Measurements from ENCODE around the gene C5AR1. TPM values are rescaled to one million over a fixed set of nuclear protein-coding genes. Genes with fewer than 3 reads are reported as not detected.

C5AR1 gene
- total RNA-seq = not detected in 2 replicates

DNA sequence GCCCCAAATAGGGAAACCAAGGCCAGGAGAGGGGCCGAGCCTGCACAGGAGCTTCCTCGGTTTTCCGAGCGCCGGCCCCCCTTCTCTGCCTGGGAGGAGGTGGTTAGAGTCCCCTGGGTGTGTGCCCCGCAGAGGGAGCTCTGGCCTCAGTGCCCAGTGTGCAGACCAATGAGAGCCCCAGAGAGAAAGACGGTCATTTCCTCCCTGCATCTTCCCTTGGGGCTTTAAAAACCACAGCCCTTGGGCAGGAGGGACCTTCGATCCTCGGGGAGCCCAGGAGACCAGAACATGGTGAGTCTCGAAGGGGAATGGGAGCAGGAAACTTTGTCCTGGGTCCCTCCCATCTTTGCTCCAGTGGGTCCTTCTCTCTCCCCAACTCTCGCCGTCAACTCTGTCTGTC lies at the start of gene C5AR1:
TSS of gene C5AR1 (plus strand) at position 254 of the 400 bp plus-strand sequence. CDS start at position 289, 35 bp downstream.

DNA sequence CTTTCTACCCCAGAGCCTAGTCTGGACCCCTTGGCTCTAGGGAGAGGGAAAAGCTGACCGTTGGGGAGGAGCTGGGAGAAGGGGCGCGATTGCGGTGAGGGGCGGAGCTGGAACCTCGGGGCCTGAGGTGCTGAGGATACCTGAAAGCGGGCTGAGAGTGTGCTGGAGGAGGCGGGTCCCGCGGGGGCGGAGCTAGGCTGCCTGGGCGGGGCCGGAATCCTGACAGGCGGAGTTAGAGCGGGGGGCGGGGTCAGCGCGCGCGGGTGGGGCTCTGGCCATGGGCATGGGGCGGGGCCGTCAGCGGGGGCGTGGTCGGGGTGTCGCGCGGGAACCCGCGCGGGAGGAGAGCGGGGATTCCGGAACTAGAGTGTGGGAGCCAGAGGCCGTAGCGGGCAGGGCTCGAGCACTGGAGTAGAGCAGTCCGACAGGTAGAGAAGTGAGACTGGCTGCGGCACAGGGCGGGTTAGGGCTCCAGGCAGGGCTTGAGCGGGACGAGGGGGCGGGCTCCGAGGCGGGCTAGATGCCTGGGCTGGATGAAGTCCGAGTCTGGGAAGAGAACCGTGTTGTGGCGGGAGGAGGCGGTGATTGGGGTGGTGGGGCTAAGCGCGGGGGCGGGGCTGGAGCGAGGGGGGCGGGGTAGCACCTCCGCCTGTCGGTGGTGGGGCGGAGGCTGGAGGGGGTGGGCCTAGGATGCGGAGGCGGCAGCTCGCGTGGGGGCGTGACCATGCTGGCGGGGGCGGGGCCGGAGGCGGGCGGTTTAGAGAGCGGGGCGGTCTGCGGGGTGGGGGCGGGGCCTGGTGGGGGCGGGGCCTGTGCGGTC lies 35.4 kb upstream of the C5AR1 start, which contains the start of gene INAFM1:
TSS of gene INAFM1 (plus strand) at position 815 of the 820 bp plus-strand sequence. CDS start 35 bp downstream, outside the sequence.

DNA sequence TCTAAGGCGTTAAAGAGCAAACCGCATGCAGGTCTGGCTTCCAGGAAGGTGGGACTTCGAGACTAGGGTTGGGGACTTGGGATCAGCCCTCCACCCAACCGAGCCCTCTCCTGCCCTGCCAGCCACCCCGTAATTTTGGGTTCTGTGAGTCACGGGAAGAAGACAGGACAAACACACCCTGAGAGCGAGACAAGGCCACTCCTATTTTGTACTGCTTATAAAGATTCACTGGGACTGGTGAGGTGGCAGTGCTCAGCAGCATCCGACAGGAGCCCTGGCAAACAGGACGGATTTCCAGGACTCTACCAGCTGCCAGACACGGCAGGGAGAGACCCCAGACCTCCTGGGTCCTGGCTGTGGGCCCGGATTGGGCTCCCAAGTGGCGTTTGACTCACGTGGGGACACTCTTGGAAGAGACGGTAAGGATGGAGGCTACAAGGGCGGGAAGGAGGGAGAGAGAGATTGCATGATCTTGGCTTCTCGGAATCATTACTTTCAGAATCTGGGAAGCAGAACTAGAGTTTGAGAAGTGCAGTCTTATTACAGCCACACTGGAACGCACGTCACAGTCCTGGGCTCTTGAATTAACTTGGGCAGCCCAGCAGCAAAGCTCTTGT lies 22.4 kb downstream of the C5AR1 start, which contains the start of gene C5AR2:
TSS of gene C5AR2 (plus strand) at position 245 of the 617 bp plus-strand sequence. CDS start 8,625 bp downstream, outside the sequence.

DNA sequence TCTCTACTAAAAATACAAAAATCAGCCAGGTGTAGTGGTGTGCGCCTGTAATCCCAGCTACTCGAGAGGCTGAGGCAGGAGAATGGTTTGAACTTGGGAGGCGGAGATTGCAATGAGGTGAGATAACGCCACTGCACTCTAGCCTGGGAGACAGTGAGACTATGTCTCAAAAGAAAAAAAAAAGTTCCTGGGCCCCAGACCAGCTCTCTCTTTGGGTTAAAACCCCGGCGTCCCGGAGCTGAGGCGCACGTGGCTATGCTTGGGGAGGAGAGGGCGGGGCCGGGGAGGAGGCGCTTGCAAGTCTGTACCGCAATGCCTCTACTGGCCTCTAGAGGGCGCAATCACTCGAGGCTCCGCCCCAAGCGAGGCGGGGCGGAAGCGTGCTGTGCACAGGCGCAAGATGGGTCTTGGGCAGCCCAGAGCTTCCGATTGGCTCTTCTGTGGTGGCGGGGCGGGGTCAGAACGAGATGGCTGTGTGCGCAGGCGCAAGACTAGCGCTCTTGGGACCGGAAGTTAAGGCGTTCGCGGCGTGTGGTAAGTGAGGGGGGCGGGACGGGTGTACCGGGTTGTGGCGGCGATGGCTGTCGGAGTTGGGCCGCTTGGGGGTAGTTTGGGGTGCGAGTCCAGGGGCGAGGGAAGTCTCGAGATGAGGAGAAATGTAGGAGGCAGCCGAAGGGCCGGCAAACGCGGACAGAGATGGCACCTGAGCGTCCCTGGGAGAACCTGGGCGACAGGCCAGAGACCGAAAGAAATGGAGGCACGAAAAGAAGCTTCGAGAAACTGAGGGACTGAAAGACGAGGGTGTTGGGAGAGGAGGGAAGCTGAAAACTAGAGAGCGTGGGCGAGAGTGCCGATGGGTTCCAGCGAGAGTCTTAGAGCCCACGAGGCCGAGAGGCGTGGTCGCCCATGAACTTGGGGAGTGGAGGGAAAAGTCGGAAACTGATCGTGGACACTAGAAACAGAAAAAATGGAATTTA lies 39.4 kb downstream of the C5AR1 start, which contains the start of gene DHX34:
TSS of gene DHX34 (plus strand) at position 497 of the 977 bp plus-strand sequence. CDS start 3,716 bp downstream, outside the sequence.

Other genes starting within 250 kb of the C5AR1 start
- 26.8 and 30.0 TPM in 2 replicates for gene ZC3H4, start 196.1 kb upstream of the C5AR1 start, total RNA-seq
- gene SAE1, start 179.0 kb upstream of the C5AR1 start, total RNA-seq = 208 and 209 TPM in 2 replicates
- gene BBC3, start 78.7 kb upstream of the C5AR1 start, total RNA-seq = 22.5 and 25.8 TPM in 2 replicates
- 12.8 and 20.8 TPM in 2 replicates for gene CCDC9, start 53.3 kb upstream of the C5AR1 start, total RNA-seq
- gene INAFM1, start 35.0 kb upstream of the C5AR1 start, total RNA-seq = 1.5 and 2.1 TPM in 2 replicates
- gene C5AR2, start 22.3 kb downstream of the C5AR1 start, total RNA-seq = not detected in 2 replicates
- gene DHX34, start 39.5 kb downstream of the C5AR1 start, total RNA-seq = 20.3 and 20.4 TPM in 2 replicates
- gene MEIS3, start 109.7 kb downstream of the C5AR1 start, total RNA-seq = not detected in 2 replicates
- not detected in 2 replicates for gene SLC8A2, start 162.0 kb downstream of the C5AR1 start, total RNA-seq
- gene KPTN, start 174.4 kb downstream of the C5AR1 start, total RNA-seq = 3.7 and 4.4 TPM in 2 replicates
- 147 and 150 TPM in 2 replicates for gene NAPA, start 205.2 kb downstream of the C5AR1 start, total RNA-seq

Data from mammary microvascular endothelial cell (primary cell).